AML-193 (cell line): ENCODE results near the gene FAM234A.

Experiments used
- DNase-seq, 2 experiments: peaks; one replicate each; lab custom pipeline; 2025; lab: John Stamatoyannopoulos, UW

The FAM234A gene

GRCh38 chr16:281660-282255, 47.1 kb downstream of the FAM234A start:
- no peak for DNase-seq

GRCh38 chr16:282491-282890, 47.9 kb downstream of the FAM234A start:
- no peak for DNase-seq

GRCh38 chr16:283033-283805, 48.6 kb downstream of the FAM234A start, which contains the start of gene PDIA2:
PDIA2 (plus strand) TSS chr16:283164; CDS start chr16:283170, 6 bp downstream.
- DNase-seq = no peak

- DNase-seq = no peak
These were observed 49.8 kb downstream of the FAM234A start for GRCh38 chr16:284204-285120.

GRCh38 chr16:285146-286055, 50.8 kb downstream of the FAM234A start:
- DNase-seq = no peak

GRCh38 chr16:286491-287297, 52.1 kb downstream of the FAM234A start:
- DNase-seq = no peak

GRCh38 chr16:287298-287811, 52.7 kb downstream of the FAM234A start:
- DNase-seq = no peak

GRCh38 chr16:287981-288920, 53.6 kb downstream of the FAM234A start:
- no peak for DNase-seq

- no peak for DNase-seq
These were observed 54.9 kb downstream of the FAM234A start for GRCh38 chr16:289395-289997.

- DNase-seq = no peak
These were observed 55.5 kb downstream of the FAM234A start for GRCh38 chr16:290015-290680.

- DNase-seq = no peak
These were observed 56.2 kb downstream of the FAM234A start for GRCh38 chr16:290681-291405.

- DNase-seq = no peak
These were observed 56.9 kb downstream of the FAM234A start for GRCh38 chr16:291539-291938.

GRCh38 chr16:293043-293775, 58.6 kb downstream of the FAM234A start:
- DNase-seq = no peak

- no peak for DNase-seq
These were observed 61.7 kb downstream of the FAM234A start for GRCh38 chr16:296276-296675.

- no peak for DNase-seq
These were observed 62.3 kb downstream of the FAM234A start for GRCh38 chr16:296806-297510.

GRCh38 chr16:297832-298231, 63.2 kb downstream of the FAM234A start:
- no peak for DNase-seq
